HepG2 (cell line): ENCODE data around the gene AKT2. TPM values are rescaled to one million over a fixed set of nuclear protein-coding genes. Genes with fewer than 3 reads are reported as not detected.
A peak's percentile ranks its signal among the peaks of the same experiment; 100 is the strongest.

Source experiments
- CBX5 ChIP-seq: sonication (generic); formaldehyde crosslinking; IDR thresholded peaks from 2 replicates; pipeline ENCODE4 v1.4.0; 2020; ENCODE audit warnings: missing genetic modification reagents, borderline replicate concordance
- FLYWCH1 ChIP-seq: sonication (generic); formaldehyde crosslinking; IDR thresholded peaks from 2 replicates; pipeline ENCODE4 v1.8.1; 2023; ENCODE audit warnings: mild to moderate bottlenecking, missing genetic modification reagents
- MBNL3 ChIP-seq: fragments of 250-450 bp; sonication (Bioruptor Pico); conservative IDR thresholded peaks from 2 replicates; pipeline ENCODE4 v1.8.0; 2022; ENCODE audit warnings: mild to moderate bottlenecking, inconsistent platforms
- MEIS2 ChIP-seq: sonication (generic); formaldehyde crosslinking; IDR thresholded peaks from 2 replicates; pipeline ENCODE4 v1.9.0; 2021; ENCODE audit warnings: mild to moderate bottlenecking, missing genetic modification reagents
- NFE2L1 ChIP-seq: sonication (generic); formaldehyde crosslinking; IDR thresholded peaks from 2 replicates; pipeline ENCODE4 v1.4.0; 2020; ENCODE audit warnings: missing genetic modification reagents, mild to moderate bottlenecking, borderline replicate concordance
- PHF8 ChIP-seq: sonication (generic); formaldehyde crosslinking; IDR thresholded peaks from 2 replicates; pipeline ENCODE4 v1.5.0; 2020; ENCODE audit warnings: missing genetic modification reagents
- SOX6 ChIP-seq, 2 experiments: fragments of 450-650 bp in 1 of 2; sonication (generic) in 1 of 2; formaldehyde crosslinking in 1 of 2; IDR thresholded peaks; 2 replicates each; pipeline versions ENCODE4 v1.4.0 to v1.6.1; 2017 to 2020; ENCODE audit warnings: antibody characterized with exemption in 1 of 2, mild to moderate bottlenecking in 1 of 2, missing genetic modification reagents in 1 of 2
- SP140L ChIP-seq: sonication (generic); formaldehyde crosslinking; IDR thresholded peaks from 2 replicates; pipeline ENCODE4 v1.4.0; 2020; ENCODE audit warnings: missing genetic modification reagents, borderline replicate concordance
- ZBTB8A ChIP-seq: sonication (generic); formaldehyde crosslinking; IDR thresholded peaks from 2 replicates; pipeline ENCODE4 v1.4.0; 2020; ENCODE audit warnings: mild to moderate bottlenecking, low read depth, missing genetic modification reagents, borderline replicate concordance
- ZNF468 ChIP-seq: sonication (generic); formaldehyde crosslinking; IDR thresholded peaks from 2 replicates; pipeline ENCODE4 v1.8.0; 2022; ENCODE audit warnings: mild to moderate bottlenecking, moderate library complexity, missing genetic modification reagents
- polyA plus RNA-seq, 8 experiments: library from polyadenylated mRNA; depleted of rRNA in 3 of 8; stranded (reverse) in 7 of 8; unstranded in 1 of 8; fragments of >200 nt; fragmentation: Illumina TruSeq in 4 of 8; extraction: Trizol in 4 of 8; gene quantifications; 2 replicates each; pipeline versions ENCODE4 v1.2.1 to v1.2.3, GENCODE V29; 2011 to 2016; ENCODE audit warnings: low read depth in 4 of 8, missing spikeins in 1 of 8, mixed read lengths in 1 of 8; ENCODE audit not compliant: insufficient read depth in 1 of 8
- total RNA-seq, 5 experiments: library from RNA; depleted of rRNA; stranded (reverse); fragments of >200 nt; fragmentation: Illumina TruSeq; extraction: Trizol; gene quantifications; 2 replicates each; pipeline ENCODE4 v1.2.3, GENCODE V29; 2016; ENCODE audit warnings: low read depth in 1 of 5
- TF ChIP-seq, protein P1 (sequence below): sonication (generic); formaldehyde crosslinking; IDR thresholded peaks from 2 replicates; pipeline ENCODE4 v1.5.0; 2020; ENCODE audit warnings: mild to moderate bottlenecking, missing genetic modification reagents, borderline replicate concordance
- TF ChIP-seq, protein P2 (sequence below): sonication (generic); formaldehyde crosslinking; IDR thresholded peaks from 2 replicates; pipeline ENCODE4 v1.9.0; 2021; ENCODE audit warnings: missing genetic modification reagents, borderline replicate concordance
- TF ChIP-seq, protein P3 (sequence below): IDR thresholded peaks from 2 replicates; pipeline ENCODE4 v1.6.1; 2016
- TF ChIP-seq, protein P4 (sequence below): sonication (generic); formaldehyde crosslinking; IDR thresholded peaks from 2 replicates; pipeline ENCODE4 v1.8.1; 2023; ENCODE audit warnings: missing genetic modification reagents, inconsistent platforms, borderline replicate concordance

Gene AKT2
- total and polyA plus RNA-seq, 2 of the 13 experiments (the other 11 are each of a cell fraction or from before 2014, with no cell fraction given): 82.1 to 173 TPM

DNA sequence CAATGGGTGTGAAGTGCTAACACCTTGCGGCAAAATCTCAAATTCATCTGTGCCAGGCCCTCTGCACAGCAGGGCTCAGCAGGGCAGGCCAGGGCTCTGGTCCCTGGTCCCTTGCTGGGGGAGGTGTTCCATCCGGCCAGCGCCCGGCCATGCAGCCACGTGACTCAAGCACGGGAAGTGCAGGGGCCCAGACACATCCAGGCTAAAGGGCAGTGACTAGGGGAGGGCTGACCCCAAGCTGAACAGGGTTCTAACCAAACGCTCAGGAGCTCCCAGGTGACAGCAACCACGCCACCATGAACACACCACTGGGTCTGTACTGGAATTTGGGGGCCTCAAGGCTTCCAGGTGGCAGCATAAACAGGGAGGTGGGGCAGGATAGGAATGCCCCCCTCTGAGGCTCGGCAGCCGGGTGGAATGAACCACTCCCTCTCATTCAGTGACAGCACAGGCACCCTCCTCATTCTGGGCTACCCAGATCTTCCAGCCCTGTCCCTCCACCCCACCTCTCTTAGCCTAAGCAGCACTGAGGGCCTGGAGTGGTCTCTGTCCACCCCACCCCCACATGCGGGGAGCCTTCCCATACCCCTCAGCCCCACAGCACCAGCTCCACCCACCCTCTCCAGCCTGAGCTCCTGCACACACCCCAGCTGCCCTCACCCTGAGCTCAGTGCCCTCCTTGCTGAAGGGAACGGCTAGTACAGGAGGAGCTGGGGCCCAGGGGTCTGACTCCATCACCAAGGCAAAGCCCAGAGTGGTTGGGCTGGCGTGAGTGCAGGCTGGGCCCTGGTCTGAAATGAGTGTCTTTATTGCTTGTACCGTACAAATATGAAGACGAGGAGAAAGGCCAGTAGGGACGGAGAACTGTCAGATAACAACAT lies 53.4 kb downstream of the AKT2 start (continued):
- TF ChIP-seq, protein P1, sequence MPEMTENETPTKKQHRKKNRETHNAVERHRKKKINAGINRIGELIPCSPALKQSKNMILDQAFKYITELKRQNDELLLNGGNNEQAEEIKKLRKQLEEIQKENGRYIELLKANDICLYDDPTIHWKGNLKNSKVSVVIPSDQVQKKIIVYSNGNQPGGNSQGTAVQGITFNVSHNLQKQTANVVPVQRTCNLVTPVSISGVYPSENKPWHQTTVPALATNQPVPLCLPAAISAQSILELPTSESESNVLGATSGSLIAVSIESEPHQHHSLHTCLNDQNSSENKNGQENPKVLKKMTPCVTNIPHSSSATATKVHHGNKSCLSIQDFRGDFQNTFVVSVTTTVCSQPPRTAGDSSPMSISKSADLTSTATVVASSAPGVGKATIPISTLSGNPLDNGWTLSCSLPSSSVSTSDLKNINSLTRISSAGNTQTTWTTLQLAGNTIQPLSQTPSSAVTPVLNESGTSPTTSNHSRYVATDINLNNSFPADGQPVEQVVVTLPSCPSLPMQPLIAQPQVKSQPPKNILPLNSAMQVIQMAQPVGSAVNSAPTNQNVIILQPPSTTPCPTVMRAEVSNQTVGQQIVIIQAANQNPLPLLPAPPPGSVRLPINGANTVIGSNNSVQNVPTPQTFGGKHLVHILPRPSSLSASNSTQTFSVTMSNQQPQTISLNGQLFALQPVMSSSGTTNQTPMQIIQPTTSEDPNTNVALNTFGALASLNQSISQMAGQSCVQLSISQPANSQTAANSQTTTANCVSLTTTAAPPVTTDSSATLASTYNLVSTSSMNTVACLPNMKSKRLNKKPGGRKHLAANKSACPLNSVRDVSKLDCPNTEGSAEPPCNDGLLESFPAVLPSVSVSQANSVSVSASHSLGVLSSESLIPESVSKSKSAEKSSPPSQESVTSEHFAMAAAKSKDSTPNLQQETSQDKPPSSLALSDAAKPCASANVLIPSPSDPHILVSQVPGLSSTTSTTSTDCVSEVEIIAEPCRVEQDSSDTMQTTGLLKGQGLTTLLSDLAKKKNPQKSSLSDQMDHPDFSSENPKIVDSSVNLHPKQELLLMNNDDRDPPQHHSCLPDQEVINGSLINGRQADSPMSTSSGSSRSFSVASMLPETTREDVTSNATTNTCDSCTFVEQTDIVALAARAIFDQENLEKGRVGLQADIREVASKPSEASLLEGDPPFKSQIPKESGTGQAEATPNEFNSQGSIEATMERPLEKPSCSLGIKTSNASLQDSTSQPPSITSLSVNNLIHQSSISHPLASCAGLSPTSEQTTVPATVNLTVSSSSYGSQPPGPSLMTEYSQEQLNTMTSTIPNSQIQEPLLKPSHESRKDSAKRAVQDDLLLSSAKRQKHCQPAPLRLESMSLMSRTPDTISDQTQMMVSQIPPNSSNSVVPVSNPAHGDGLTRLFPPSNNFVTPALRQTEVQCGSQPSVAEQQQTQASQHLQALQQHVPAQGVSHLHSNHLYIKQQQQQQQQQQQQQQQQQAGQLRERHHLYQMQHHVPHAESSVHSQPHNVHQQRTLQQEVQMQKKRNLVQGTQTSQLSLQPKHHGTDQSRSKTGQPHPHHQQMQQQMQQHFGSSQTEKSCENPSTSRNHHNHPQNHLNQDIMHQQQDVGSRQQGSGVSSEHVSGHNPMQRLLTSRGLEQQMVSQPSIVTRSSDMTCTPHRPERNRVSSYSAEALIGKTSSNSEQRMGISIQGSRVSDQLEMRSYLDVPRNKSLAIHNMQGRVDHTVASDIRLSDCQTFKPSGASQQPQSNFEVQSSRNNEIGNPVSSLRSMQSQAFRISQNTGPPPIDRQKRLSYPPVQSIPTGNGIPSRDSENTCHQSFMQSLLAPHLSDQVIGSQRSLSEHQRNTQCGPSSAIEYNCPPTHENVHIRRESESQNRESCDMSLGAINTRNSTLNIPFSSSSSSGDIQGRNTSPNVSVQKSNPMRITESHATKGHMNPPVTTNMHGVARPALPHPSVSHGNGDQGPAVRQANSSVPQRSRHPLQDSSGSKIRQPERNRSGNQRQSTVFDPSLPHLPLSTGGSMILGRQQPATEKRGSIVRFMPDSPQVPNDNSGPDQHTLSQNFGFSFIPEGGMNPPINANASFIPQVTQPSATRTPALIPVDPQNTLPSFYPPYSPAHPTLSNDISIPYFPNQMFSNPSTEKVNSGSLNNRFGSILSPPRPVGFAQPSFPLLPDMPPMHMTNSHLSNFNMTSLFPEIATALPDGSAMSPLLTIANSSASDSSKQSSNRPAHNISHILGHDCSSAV (CRISPR knock-in tag): no peak
- TF ChIP-seq SP140L (no peak), PHF8 (CRISPR knock-in tag) (peak; percentile 63), MEIS2 (no peak), ZBTB8A (CRISPR knock-in tag) (no peak), ZNF468 (CRISPR knock-in tag) (no peak), MBNL3 (CRISPR knock-in tag) (no peak), SOX6 (IDR thresholded peaks at IDR 0.05) (no peak), SOX6 (CRISPR knock-in tag; IDR thresholded peaks at IDR 0.05) (peak; percentile 82), CBX5 (CRISPR knock-in tag) (peak; percentile 57; the same call in 1 of the 2 replicates), NFE2L1 (CRISPR knock-in tag) (no peak), FLYWCH1 (CRISPR knock-in tag) (no peak)
- TF ChIP-seq, protein P2, sequence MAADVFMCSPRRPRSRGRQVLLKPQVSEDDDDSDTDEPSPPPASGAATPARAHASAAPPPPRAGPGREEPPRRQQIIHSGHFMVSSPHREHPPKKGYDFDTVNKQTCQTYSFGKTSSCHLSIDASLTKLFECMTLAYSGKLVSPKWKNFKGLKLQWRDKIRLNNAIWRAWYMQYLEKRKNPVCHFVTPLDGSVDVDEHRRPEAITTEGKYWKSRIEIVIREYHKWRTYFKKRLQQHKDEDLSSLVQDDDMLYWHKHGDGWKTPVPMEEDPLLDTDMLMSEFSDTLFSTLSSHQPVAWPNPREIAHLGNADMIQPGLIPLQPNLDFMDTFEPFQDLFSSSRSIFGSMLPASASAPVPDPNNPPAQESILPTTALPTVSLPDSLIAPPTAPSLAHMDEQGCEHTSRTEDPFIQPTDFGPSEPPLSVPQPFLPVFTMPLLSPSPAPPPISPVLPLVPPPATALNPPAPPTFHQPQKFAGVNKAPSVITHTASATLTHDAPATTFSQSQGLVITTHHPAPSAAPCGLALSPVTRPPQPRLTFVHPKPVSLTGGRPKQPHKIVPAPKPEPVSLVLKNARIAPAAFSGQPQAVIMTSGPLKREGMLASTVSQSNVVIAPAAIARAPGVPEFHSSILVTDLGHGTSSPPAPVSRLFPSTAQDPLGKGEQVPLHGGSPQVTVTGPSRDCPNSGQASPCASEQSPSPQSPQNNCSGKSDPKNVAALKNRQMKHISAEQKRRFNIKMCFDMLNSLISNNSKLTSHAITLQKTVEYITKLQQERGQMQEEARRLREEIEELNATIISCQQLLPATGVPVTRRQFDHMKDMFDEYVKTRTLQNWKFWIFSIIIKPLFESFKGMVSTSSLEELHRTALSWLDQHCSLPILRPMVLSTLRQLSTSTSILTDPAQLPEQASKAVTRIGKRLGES (CRISPR knock-in tag): no peak
- TF ChIP-seq, protein P3, sequence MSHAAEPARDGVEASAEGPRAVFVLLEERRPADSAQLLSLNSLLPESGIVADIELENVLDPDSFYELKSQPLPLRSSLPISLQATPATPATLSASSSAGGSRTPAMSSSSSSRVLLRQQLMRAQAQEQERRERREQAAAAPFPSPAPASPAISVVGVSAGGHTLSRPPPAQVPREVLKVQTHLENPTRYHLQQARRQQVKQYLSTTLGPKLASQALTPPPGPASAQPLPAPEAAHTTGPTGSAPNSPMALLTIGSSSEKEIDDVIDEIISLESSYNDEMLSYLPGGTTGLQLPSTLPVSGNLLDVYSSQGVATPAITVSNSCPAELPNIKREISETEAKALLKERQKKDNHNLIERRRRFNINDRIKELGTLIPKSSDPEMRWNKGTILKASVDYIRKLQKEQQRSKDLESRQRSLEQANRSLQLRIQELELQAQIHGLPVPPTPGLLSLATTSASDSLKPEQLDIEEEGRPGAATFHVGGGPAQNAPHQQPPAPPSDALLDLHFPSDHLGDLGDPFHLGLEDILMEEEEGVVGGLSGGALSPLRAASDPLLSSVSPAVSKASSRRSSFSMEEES (CRISPR knock-in tag): peak; percentile 97
- TF ChIP-seq, protein P4, sequence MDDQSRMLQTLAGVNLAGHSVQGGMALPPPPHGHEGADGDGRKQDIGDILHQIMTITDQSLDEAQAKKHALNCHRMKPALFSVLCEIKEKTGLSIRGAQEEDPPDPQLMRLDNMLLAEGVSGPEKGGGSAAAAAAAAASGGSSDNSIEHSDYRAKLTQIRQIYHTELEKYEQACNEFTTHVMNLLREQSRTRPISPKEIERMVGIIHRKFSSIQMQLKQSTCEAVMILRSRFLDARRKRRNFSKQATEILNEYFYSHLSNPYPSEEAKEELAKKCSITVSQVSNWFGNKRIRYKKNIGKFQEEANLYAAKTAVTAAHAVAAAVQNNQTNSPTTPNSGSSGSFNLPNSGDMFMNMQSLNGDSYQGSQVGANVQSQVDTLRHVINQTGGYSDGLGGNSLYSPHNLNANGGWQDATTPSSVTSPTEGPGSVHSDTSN (CRISPR knock-in tag): no peak
